Duodenal mucosa (tissue), 2 donors: ENCODE results near the gene IFNL3.
A peak's percentile ranks its signal among the peaks of the same experiment; 100 is the strongest.

Experiments used
- H3K27ac ChIP-seq: one replicate; pipeline ENCODE4 v1.7.0; 2013; ENCODE audit warnings: low read depth, low read length
- H3K27me3 ChIP-seq, 2 donors: one replicate each; pipeline ENCODE4 v1.7.0; 2013; ENCODE audit warnings: low read length in 2 of 2, control low read depth in 1 of 2; ENCODE audit not compliant: insufficient read depth in 2 of 2, control insufficient read depth in 1 of 2
- H3K36me3 ChIP-seq, 2 donors: one replicate each; pipeline ENCODE4 v1.7.0; 2013; ENCODE audit warnings: low read length in 2 of 2, control low read depth in 1 of 2; ENCODE audit not compliant: insufficient read depth in 2 of 2, control insufficient read depth in 1 of 2
- H3K4me1 ChIP-seq, 2 donors: one replicate each; pipeline ENCODE4 v1.7.0; 2013; ENCODE audit warnings: low read length in 2 of 2, control low read depth in 1 of 2; ENCODE audit not compliant: insufficient read depth in 2 of 2, control insufficient read depth in 1 of 2
- H3K4me3 ChIP-seq, 2 donors: one replicate each; pipeline ENCODE4 v1.7.0; 2013; ENCODE audit warnings: low read length in 2 of 2, low read depth in 1 of 2
- H3K9ac ChIP-seq, 2 donors: one replicate each; pipeline ENCODE4 v1.7.0; 2013; ENCODE audit warnings: low read length in 2 of 2, low read depth in 1 of 2
- H3K9me3 ChIP-seq, 2 donors: one replicate each; pipeline ENCODE4 v1.7.0; 2013; ENCODE audit warnings: low read length in 2 of 2, control low read depth in 1 of 2; ENCODE audit not compliant: control insufficient read depth in 1 of 2

IFNL3 gene

GRCh38 chr19:39194832-39195542 lies 49.8 kb downstream of the IFNL3 start:
- Histone ChIP-seq H3K27ac (peak overlapping the region; percentile 30), H3K4me3 (peak overlapping the region in 1 of 2 donors; percentile 1), H3K36me3 (no peaks in the 10 kb centered on the region), H3K9ac (no peak overlapping the region), H3K27me3 (peaks cover 31 to 40% of the 10 kb centered on the region in 2 donors), H3K9me3 (no peaks in the 10 kb centered on the region), H3K4me1 (peaks cover 19 to 23% of the 10 kb centered on the region in 2 donors)

- H3K27ac ChIP-seq, result peak overlapping the region; percentile 44
- no peak overlapping the region for H3K9ac ChIP-seq
- H3K27me3 ChIP-seq, result peaks cover 29 to 36% of the 10 kb centered on the region in 2 donors
- H3K9me3 ChIP-seq, result no peaks in the 10 kb centered on the region
- no peak overlapping the region for H3K4me3 ChIP-seq
- peaks cover 19 to 23% of the 10 kb centered on the region in 2 donors for H3K4me1 ChIP-seq
- no peaks in the 10 kb centered on the region for H3K36me3 ChIP-seq
Measured at GRCh38 chr19:39193803-39194202, 51.0 kb downstream of the IFNL3 start.
